ENCODE data around the gene EGLN2.
A peak's percentile ranks its signal among the peaks of the same experiment; 100 is the strongest.
"Not testable (repeated sequence)": the region's sequence is repeated elsewhere in the genome, so short reads cannot be mapped to it uniquely, and the experiment has no call there.

Gene EGLN2

DNA sequence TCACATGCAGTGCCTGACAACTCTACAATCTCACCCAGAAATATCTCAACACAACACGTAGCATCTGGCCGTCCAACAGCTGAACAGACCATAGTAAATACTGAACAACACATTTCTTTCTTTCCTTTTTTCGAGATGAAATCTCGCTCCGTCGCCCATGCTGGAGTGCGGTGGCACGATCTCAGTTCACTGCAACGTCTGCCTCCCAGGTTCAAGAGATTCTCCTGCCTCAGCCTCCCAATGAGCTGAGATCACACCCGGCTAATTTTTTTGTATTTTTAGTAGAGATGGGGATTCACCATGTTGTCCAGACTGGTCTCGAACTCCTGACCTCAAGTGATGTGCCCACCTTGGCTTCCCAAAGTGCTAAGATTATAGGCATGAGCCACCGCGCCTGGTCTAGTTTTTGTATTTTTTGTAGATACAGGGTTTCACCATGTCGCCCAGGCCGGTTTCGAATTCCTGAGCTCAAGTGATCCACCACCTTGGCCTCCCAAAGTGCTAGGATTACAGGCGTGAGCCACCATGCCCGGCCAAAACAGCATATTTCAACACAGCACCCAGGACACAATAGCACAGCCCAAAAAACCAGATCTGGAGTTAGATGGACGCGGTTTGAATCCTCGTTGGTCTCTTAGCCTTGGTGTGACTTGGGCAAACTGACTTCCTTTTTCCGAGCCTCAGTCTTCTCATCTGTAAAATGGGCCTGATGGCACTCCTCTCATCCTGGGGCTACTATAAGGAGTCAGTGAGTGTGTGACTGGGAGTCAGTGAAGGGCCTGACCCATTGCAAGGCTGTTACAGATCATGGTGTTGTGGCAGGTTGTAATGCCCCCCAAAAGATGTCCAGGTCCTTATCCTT is 28.6 kb downstream of the EGLN2 start:
- POLR2A ChIA-PET (ENCODE audit: low non-redundant PET), result no interaction called here
- CTCF ChIA-PET, result no interaction called here
- H3K27ac ChIP-seq, result no peak overlapping the region; the same call in 1 of the 2 replicates
- DNase-seq (ENCODE audit: low spot score), result no peak
- TF ChIP-seq, protein P1, sequence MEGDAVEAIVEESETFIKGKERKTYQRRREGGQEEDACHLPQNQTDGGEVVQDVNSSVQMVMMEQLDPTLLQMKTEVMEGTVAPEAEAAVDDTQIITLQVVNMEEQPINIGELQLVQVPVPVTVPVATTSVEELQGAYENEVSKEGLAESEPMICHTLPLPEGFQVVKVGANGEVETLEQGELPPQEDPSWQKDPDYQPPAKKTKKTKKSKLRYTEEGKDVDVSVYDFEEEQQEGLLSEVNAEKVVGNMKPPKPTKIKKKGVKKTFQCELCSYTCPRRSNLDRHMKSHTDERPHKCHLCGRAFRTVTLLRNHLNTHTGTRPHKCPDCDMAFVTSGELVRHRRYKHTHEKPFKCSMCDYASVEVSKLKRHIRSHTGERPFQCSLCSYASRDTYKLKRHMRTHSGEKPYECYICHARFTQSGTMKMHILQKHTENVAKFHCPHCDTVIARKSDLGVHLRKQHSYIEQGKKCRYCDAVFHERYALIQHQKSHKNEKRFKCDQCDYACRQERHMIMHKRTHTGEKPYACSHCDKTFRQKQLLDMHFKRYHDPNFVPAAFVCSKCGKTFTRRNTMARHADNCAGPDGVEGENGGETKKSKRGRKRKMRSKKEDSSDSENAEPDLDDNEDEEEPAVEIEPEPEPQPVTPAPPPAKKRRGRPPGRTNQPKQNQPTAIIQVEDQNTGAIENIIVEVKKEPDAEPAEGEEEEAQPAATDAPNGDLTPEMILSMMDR (conservative IDR thresholded peaks at IDR 0.05; ENCODE audit: low read depth), result no peak

DNA sequence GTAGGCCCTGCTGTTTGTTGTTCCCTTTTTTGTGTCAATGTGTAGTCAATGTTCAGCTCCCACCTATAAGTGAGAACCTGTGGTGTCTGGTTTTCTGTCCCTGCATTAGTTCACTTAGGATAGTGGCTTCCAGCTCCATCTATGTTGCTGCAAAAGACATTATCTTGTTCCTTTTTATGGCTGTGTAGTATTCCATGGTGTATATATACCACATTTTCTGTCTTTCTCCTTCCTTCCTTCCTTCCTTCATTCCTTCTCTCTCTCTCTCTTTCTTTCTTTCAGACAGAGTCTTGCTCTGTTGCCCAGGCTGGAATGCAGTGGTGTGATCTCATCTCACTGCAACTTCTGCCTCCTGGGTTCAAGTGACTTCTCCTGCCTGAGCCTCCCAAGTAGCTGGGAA is 30.2 kb downstream of the EGLN2 start:
- no peak for DNase-seq (ENCODE audit: low spot score)
- TF ChIP-seq, protein P1 (conservative IDR thresholded peaks at IDR 0.05; ENCODE audit: low read depth), result no peak
- ChIA-PET CTCF (no interaction called here), POLR2A (ENCODE audit: low non-redundant PET) (no interaction called here)
- H3K27ac ChIP-seq, result no peak overlapping the region

DNA sequence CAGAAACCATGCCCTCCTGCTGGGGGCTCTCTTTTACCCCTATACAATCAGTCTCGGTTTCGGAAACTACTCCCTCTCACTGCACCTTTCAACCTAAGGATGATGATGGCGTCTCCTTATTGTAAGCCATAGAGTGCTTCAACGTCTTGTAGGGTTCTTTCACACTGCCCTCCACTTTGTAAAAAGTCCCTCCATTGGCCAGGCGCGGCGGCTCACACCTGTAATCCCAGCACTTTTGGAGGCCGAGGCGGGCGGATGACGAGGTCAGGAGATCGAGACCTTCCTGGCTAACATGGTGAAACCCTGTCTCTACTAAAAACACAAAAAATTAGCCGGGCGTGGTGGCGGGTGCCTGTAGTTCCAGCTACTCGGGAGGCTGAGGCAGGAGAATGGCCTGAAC is 31.8 kb downstream of the EGLN2 start:
- H3K27ac ChIP-seq, result peak overlapping the region; percentile 84
- DNase-seq (ENCODE audit: low spot score); POLR2A ChIA-PET (ENCODE audit: low non-redundant PET); CTCF ChIA-PET: not testable (repeated sequence)

DNA sequence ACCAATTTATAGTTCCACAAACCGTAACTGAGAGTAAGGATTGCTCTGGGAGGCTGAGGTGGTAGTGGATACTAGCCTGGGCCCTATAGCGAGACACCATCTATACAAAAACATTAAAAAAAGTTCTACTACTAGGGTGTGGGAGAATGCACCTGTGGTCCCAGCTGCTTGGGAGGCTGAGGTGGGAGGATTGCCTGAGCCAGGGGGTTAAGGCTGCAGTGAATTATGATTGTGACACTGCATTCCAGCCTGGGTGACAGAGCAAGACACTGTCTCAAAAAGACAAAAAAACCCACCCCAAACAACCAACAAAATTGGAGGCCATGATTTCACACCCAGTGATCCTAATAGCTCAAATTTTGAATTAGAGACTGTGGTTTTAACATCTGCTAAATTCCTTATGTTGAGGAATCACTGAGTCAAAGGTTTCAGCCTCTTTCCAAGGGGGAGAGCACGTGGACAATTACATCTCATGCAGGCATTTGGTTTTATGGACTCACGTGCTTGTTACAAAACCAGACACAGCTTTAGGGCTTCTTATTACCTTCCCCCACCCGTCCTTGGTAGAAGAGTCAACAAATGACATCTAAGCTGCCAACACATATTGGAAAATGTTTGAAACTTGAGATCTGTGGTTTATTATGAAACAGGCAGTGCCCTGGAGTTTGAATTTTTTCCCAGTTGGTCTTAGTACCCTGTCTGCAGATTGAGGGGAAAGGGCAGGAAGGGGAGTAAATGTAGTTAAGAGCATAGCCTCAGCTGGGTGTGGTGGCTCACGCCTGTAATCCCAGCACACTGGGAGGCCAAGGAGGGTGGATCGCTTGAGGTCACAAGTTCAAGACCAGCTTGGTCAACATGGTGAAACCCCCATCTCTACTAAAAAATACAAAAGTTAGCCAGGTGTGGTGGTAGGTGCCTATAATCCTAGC is 32.8 kb downstream of the EGLN2 start:
- H3K27ac ChIP-seq, result peak overlapping the region; percentile 84
- TF ChIP-seq, protein P1 (conservative IDR thresholded peaks at IDR 0.05; ENCODE audit: low read depth), result no peak
- ChIA-PET POLR2A (ENCODE audit: low non-redundant PET) (no interaction called here), CTCF (interaction anchor here (0.6 to 1.1 kb wide), 4 partner anchors 11 to 327 kb away, joined by 4 to 6 read pairs (median 4); no protein-coding TSS in a partner anchor)
- peak; percentile 74 for DNase-seq (ENCODE audit: low spot score)

DNA sequence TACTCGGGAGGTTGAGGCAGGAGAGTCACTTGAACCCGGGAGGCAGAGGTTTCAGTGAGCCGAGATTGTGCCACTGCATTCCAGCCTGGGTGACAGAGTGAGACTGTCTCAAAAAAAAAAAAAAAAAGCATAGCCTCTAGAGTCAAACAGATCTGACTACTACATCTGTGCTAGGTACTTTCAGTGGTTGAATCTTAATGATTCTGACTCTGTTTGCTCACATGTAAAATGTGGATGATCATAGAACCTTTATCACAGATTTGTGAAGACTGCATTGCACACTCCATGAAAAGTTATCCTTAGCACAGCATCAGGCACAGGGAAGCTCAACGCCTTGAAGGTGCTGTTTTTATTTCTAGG is 33.4 kb downstream of the EGLN2 start:
- peak overlapping the region; percentile 84 for H3K27ac ChIP-seq
- CTCF ChIA-PET, result interaction anchor here (0.6 to 1.1 kb wide), 3 partner anchors 12 to 326 kb away, joined by 4 to 6 read pairs (median 4); no protein-coding TSS in a partner anchor

DNA sequence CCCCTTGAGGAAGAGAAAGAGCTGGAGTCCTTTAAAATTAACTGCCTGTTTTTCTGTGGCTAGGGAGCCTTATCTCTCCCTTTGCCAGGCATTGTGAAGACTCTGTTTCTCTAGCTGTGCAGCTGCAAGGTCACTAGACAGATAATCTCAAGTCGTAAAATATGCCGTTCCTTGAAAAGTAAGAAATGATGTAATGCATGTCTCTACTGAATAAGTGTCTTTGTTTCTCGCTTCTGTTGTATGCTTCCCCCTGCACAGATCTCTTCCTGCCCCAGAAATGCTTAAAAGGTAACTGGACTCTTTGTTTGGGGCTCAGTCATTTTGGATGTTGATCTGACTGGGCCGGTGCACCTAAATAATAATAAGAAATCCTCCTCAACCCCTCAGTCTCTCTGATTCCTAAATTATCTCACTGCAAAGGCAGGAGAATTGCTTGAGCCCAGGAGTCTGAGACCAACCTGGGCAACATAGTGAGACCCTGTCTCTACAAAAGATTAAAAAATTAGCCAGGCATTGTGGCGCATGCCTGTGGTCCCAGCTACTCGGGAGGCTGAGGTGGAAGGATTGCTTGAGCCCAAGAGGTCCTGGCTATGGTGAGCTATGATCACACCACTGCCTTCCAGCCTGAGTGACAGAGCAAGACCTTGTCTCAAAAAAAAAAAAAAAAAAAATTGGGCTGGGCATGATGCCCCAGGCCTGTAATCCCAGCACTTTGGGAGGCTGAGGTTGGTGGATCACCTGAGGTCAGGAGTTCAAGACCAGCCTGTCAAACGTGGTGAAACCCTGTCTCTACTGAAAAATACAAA is 34.9 kb downstream of the EGLN2 start:
- H3K27ac ChIP-seq; DNase-seq (ENCODE audit: low spot score); POLR2A ChIA-PET (ENCODE audit: low non-redundant PET): not testable (repeated sequence)
- CTCF ChIA-PET, result interaction anchor here (0.6 to 0.7 kb wide), 2 partner anchors 40 to 137 kb away, joined by 3 read pairs; no protein-coding TSS in a partner anchor

More for the DNA sequence above, 33.4 kb downstream of the EGLN2 start:
- DNase-seq (ENCODE audit: low spot score); POLR2A ChIA-PET (ENCODE audit: low non-redundant PET): not testable (repeated sequence)

DNA sequence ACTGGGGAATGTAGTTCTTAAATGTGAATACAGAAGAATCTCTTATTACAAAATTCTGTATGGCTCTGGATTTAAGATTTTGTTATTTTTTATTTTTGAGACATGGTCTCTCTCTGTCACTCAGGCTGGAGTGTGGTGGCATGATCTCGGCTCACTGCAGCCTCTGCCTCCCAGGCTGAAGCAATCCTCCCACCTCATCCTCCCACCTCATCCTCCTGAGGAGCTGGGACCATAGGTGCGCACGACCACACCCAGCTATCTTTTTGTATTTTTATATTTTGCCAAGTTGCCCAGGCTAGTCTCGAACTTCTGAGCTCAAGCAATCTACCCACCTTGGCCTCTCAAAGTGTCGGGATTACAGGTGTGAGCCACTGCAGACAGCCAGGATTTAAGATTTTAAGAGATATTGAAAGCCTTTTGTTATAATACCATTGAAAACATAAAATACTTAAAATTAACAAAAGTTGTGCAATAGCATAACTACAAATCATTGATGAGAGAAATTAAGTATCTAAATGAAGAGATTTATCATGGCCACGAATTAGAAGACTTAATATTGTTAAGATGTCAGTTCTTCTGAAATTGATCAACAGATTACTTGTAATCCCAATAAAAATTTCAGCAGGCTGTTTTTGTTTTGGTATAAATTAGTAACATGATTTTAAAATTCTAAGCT is 37.9 kb downstream of the EGLN2 start:
- no peak for DNase-seq (ENCODE audit: low spot score)
- POLR2A ChIA-PET (ENCODE audit: low non-redundant PET), result interaction anchor here (0.7 kb wide), 1 partner anchor 16 kb away, joined by 4 read pairs; no protein-coding TSS in a partner anchor
- no peak overlapping the region for H3K27ac ChIP-seq
- TF ChIP-seq, protein P1 (conservative IDR thresholded peaks at IDR 0.05; ENCODE audit: low read depth), result no peak
- CTCF ChIA-PET, result interaction anchor here (0.7 to 1.0 kb wide), 3 partner anchors 202 to 832 kb away, joined by 3 to 4 read pairs (median 4); no protein-coding TSS in a partner anchor

DNA sequence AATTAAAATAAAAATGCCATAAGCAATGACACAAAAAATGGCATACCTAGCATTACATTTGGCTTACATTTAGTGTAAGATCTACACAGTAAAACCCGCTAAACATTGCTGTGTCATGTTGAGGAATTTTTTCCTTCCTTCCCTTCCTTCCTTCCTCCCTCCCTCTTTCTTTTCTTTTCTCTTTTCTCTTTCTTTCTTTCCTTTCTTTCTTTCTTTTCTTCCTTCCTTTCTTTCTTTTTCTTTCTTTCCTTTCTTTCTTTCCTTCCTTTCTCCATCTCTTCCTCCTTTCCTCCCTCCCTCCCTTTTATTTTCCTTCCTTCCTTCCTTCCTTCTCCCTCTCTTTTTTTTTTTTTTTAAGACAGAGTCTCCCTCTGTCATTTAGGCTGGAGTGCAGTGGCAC is 39.5 kb downstream of the EGLN2 start:
- CTCF ChIA-PET; H3K27ac ChIP-seq; POLR2A ChIA-PET (ENCODE audit: low non-redundant PET); DNase-seq (ENCODE audit: low spot score): not testable (repeated sequence)

DNA sequence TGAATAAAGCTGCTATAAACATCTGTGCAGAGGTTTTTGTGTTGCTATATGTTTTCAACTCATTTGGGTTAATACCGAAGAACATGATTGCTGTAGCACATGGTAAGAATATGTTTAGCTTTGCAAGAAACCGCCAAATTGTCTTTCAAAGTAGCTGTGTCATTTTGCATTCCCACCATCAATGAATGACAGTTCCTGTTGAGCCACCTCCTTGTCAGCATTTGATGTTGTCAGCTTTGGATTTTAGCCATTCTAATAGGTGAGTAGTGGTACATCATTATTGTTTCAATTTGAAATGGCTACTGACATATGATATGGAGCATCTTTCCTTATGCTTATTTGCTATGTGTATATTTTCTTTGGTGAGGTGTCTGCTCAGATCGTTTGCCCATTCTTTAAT is 43.0 kb downstream of the EGLN2 start:
- POLR2A ChIA-PET (ENCODE audit: low non-redundant PET); H3K27ac ChIP-seq; CTCF ChIA-PET; DNase-seq (ENCODE audit: low spot score): not testable (repeated sequence)

DNA sequence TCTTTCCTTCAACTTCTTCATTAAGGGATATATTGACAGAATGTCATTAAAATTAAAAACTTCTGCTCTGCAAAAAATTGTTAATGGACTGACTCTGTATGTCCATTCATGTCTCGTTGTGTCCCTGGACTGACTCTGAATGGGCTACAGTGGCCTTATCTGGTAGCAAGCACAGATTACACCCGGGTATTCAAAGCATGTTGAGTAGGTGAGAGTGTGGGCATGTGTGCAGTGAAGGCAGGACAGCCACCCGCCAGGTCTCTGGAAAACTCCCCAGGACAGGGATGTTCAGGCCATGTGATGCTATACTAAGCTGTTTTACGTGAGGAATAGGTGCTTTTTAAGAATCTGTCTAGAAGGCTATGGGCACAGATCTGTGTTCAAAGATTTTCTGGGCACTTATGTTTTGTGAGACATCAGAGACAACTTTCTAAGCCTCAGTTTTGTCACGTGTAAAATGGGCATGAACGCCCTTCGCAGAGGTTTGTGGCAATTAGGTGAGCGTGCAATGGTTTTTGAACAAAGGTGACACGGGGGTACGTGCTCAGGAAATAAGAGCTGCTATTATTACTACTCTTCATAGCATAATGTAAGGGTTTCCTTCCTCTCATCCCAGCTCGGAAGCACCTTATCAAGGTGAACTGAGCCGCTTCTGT is 44.1 kb downstream of the EGLN2 start:
- DNase-seq (ENCODE audit: low spot score); POLR2A ChIA-PET (ENCODE audit: low non-redundant PET); CTCF ChIA-PET; H3K27ac ChIP-seq: not testable (repeated sequence)

Measured in RWPE1 (cell line).